Measurements from ENCODE around the gene GCAT. TPM values are rescaled to one million over a fixed set of nuclear protein-coding genes. Genes with fewer than 3 reads are reported as not detected.

GCAT gene
- total RNA-seq, 2 donors from 2014 or later: 37.8 to 92.7 TPM

DNA sequence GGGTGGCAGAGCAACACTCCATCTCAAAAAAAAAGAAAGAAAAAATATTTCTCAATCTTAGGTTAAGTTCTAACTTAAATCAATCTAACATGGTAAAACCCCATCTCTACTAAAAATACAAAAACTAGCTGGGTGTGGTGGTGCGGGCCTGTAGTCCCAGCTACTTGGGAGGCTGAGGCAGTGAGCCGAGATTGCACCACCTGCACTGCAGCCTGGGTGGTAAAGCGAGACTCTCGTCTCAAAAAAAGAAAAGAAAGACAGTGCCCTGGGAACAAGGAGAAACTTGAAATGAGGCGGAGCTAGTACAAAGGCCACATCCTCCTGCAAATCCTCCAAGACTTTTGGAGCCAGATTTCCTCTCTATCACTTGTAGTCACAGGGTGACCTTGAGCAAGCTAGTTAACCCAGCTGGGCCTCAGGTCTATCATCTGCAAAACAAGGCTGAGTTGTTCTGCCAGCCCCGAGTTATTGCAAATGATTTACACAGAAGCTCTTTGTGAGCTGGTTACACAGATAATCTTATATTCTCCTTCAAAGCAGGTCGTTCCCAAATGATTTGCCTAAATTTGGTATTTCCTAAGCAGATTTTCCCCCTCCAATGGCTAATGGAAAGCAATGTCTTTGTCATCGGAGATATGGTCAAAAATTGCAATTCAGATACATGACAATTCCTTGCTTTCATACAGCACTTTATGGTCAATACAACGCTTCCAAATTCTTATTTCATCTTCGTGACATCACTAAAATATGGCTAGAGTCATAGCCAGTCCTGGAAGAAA is 34.5 kb downstream of the GCAT start:
- Histone ChIP-seq H3K36me3 (no peaks in the 10 kb centered on the region), H3K4me3 (no peak overlapping the region), H3K27ac (no peak overlapping the region), H3K9me3 (no peaks in the 10 kb centered on the region), H3K27me3 (replicated peaks; ENCODE audit: insufficient read depth) (no peaks in the 10 kb centered on the region), H3K4me1 (replicated peaks) (no peaks in the 10 kb centered on the region)
- no peak for DNase-seq (ENCODE audit: low spot score)
- WGBS: 70% methylated on average over 10 of the region's 10 CpGs
- TF ChIP-seq CTCF (IDR thresholded peaks at IDR 0.05) (no peak), POLR2AphosphoS5 (IDR thresholded peaks at IDR 0.05) (no peak), POLR2A (IDR thresholded peaks at IDR 0.05) (no peak)
- intact Hi-C loops (cut with DNase I): no loop called here

DNA sequence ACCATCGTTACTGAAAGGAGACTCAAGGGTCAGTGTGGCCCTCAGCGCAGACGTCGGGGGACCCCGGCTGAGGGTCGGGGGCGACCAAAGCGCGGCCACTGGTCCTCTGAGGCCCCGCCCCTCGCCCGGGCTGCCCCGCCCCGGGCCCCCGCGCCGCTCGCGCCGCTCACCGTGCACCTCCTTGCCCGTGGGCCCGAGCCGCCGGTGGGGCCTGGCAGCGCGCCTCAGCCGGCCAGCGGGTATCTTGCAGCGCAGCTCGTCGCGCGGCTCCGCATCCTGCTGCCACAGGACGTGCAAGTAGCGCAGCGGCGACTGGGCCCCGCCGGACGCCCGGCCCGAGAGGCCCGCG is 36.0 kb downstream of the GCAT start:
- no peaks in the 10 kb centered on the region for H3K36me3 ChIP-seq
- WGBS: 0% methylated on average over 10 of the region's 46 CpGs
- no peaks in the 10 kb centered on the region for H3K27me3 ChIP-seq (replicated peaks; ENCODE audit: insufficient read depth)
- DNase-seq (ENCODE audit: low spot score): peak; percentile 16
- peak overlapping the region; percentile 89 to 90 for H3K4me3 ChIP-seq
- no peaks in the 10 kb centered on the region for H3K4me1 ChIP-seq (replicated peaks)
- peak overlapping the region; percentile 87 for H3K27ac ChIP-seq
- intact Hi-C loops (cut with DNase I): no loop called here
- TF ChIP-seq POLR2AphosphoS5 (IDR thresholded peaks at IDR 0.05) (no peak), POLR2A (IDR thresholded peaks at IDR 0.05) (no peak), CTCF (IDR thresholded peaks at IDR 0.05) (no peak)
- no peaks in the 10 kb centered on the region for H3K9me3 ChIP-seq

DNA sequence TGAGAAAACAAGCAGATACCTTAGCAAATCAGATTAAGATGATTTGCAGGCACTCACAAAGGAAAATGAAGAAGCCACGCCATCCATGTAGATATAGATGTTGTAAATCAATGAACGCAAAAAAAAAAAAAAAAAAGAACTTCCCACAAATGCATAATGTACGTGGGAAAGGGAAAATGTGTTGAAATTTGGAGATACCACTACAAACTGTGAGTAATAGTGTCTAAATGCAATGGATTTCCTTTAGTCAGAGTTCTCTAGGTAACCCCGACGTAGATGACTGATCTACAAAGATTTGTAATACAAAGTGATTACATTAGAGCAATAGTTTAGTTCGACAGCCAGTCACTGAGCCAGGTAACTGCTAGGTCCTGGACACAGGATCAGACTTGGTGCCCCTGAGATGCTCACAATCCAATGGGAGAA is 37.2 kb downstream of the GCAT start:
- H3K27ac ChIP-seq: peak overlapping the region; percentile 87
- 89% methylated on average over 6 of the region's 6 CpGs for WGBS
- intact Hi-C loops (cut with DNase I): no loop called here
- TF ChIP-seq POLR2AphosphoS5 (IDR thresholded peaks at IDR 0.05): no peak
- TF ChIP-seq CTCF (IDR thresholded peaks at IDR 0.05): no peak
- no peak for TF ChIP-seq POLR2A (IDR thresholded peaks at IDR 0.05)
- H3K27me3 ChIP-seq (replicated peaks; ENCODE audit: insufficient read depth): no peaks in the 10 kb centered on the region
- no peaks in the 10 kb centered on the region for H3K36me3 ChIP-seq
- peak overlapping the region; percentile 89 to 90 for H3K4me3 ChIP-seq
- no peaks in the 10 kb centered on the region for H3K9me3 ChIP-seq
- no peak for DNase-seq (ENCODE audit: low spot score)
- H3K4me1 ChIP-seq (replicated peaks): peaks cover 2% of the 10 kb centered on the region

DNA sequence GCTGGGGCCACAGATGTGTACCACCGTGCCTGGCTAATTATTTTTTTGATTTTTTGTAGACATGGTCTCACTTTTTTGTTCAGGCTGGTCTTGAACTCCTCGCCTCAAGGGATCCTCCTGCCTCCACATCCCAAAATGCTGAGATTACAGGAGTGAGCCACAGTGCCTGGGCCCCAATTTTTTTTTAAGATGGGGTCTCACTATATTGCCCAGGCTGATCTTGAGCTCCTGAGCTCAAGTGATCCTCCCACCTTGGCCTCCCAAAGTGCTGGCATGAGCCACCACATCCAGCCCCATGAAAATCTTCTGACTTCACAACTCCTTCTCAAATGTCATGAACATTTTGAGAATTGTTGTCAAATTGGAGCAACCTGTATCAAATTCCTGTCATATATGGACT is 38.7 kb downstream of the GCAT start:
- DNase-seq (ENCODE audit: low spot score): no peak
- Histone ChIP-seq H3K36me3 (no peaks in the 10 kb centered on the region), H3K27me3 (replicated peaks; ENCODE audit: insufficient read depth) (no peaks in the 10 kb centered on the region), H3K4me1 (replicated peaks) (peaks cover 9% of the 10 kb centered on the region), H3K9me3 (no peaks in the 10 kb centered on the region), H3K4me3 (no peak overlapping the region), H3K27ac (no peak overlapping the region)
- 97% methylated on average over 2 of the region's 2 CpGs for WGBS
- TF ChIP-seq CTCF (IDR thresholded peaks at IDR 0.05) (no peak), POLR2AphosphoS5 (IDR thresholded peaks at IDR 0.05) (no peak), POLR2A (IDR thresholded peaks at IDR 0.05) (no peak)
- intact Hi-C loops (cut with DNase I): no loop called here

DNA sequence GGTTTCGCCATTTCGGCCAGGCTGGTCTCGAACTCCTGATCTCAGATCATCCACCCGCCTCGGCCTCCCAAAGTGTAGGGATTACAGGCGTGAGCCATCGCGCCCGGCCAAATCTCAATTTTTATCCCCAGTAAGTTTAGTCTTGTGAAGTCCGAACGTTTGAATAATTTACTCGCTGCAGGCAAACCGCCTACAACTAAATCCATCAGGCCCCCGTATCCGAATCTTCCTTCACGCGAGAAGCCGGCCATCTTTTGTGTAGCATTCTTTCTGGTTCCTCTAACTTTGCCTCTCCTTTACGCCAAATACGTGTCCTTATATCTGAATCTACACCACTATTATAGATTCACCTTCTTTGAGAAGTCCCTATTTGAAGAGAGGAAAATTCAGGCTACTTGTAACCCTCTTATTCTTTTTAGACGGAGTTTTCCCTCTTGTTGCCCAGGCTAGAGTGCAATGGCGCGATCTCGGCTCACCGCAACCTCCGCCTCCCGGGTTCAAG is 40.9 kb downstream of the GCAT start:
- 22% methylated on average over 27 of the region's 27 CpGs for WGBS
- Histone ChIP-seq H3K27ac (peak overlapping the region; percentile 81 to 93), H3K9me3 (no peaks in the 10 kb centered on the region), H3K36me3 (peaks cover 0 to 2% of the 10 kb centered on the region in 2 donors), H3K27me3 (replicated peaks; ENCODE audit: insufficient read depth) (no peaks in the 10 kb centered on the region), H3K4me3 (peak overlapping the region; percentile 64 to 84), H3K4me1 (replicated peaks) (peaks cover 9% of the 10 kb centered on the region)
- intact Hi-C loops (cut with DNase I): no loop called here
- TF ChIP-seq POLR2AphosphoS5 (IDR thresholded peaks at IDR 0.05) (no peak), POLR2A (IDR thresholded peaks at IDR 0.05) (no peak), CTCF (IDR thresholded peaks at IDR 0.05) (no peak)
- no peak for DNase-seq (ENCODE audit: low spot score)
